Muscle layer of colon (tissue), 2 donors: ENCODE data around the gene PPP1R7.
"Not testable (repeated sequence)": the region's sequence is repeated elsewhere in the genome, so short reads cannot be mapped to it uniquely, and the experiment has no call there.

ENCODE experiments used
- H3K27ac ChIP-seq: one replicate; pipeline ENCODE4 v1.7.0; 2013; ENCODE audit warnings: low read depth, mild to moderate bottlenecking, low read length, moderate library complexity
- H3K27me3 ChIP-seq, 2 donors: one replicate each; pipeline ENCODE4 v1.7.0; 2013; ENCODE audit warnings: low read length in 2 of 2, mild to moderate bottlenecking in 2 of 2; ENCODE audit not compliant: insufficient read depth in 2 of 2, control insufficient read depth in 1 of 2
- H3K36me3 ChIP-seq: one replicate; pipeline ENCODE4 v1.7.0; 2013; ENCODE audit warnings: mild to moderate bottlenecking, low read length; ENCODE audit not compliant: insufficient read depth
- H3K4me1 ChIP-seq: one replicate; pipeline ENCODE4 v1.7.0; 2013; ENCODE audit warnings: mild to moderate bottlenecking, low read length; ENCODE audit not compliant: insufficient read depth
- H3K4me3 ChIP-seq, 2 donors: one replicate each; pipeline ENCODE4 v1.7.0; 2013; ENCODE audit warnings: low read length in 2 of 2, low read depth in 1 of 2, mild to moderate bottlenecking in 1 of 2, moderate library complexity in 1 of 2
- H3K9ac ChIP-seq: one replicate; pipeline ENCODE4 v1.7.0; 2013; ENCODE audit warnings: low read length
- H3K9me3 ChIP-seq: one replicate; pipeline ENCODE4 v1.7.0; 2013; ENCODE audit warnings: mild to moderate bottlenecking, low read length
- donor health status: abdominal sarcoma.
- donor health status: Adenocarcinoma of cecum.

The PPP1R7 gene

GRCh38 chr2:241191081-241191480 is 40.8 kb downstream of the PPP1R7 start:
- Histone ChIP-seq H3K9ac (no peak overlapping the region), H3K9me3 (no peaks in the 10 kb centered on the region), H3K27ac (no peak overlapping the region), H3K4me3 (no peak overlapping the region), H3K27me3 (no peaks in the 10 kb centered on the region), H3K4me1 (no peaks in the 10 kb centered on the region), H3K36me3 (no peaks in the 10 kb centered on the region)

GRCh38 chr2:241193271-241193670 is 43.0 kb downstream of the PPP1R7 start:
- Histone ChIP-seq H3K27ac (no peak overlapping the region), H3K4me1 (no peaks in the 10 kb centered on the region), H3K27me3 (no peaks in the 10 kb centered on the region), H3K4me3 (no peak overlapping the region), H3K9ac (no peak overlapping the region), H3K36me3 (no peaks in the 10 kb centered on the region), H3K9me3 (no peaks in the 10 kb centered on the region)

- Histone ChIP-seq H3K9me3 (no peaks in the 10 kb centered on the region), H3K27ac (no peak overlapping the region), H3K9ac (no peak overlapping the region), H3K36me3 (no peaks in the 10 kb centered on the region), H3K4me1 (no peaks in the 10 kb centered on the region), H3K4me3 (no peak overlapping the region), H3K27me3 (no peaks in the 10 kb centered on the region)
Measured at GRCh38 chr2:241194811-241195210, 44.5 kb downstream of the PPP1R7 start.

GRCh38 chr2:241195506-241196130 is 45.4 kb downstream of the PPP1R7 start:
- Histone ChIP-seq H3K27me3 (no peaks in the 10 kb centered on the region), H3K36me3 (no peaks in the 10 kb centered on the region), H3K4me3 (no peak overlapping the region), H3K4me1 (no peaks in the 10 kb centered on the region), H3K27ac (no peak overlapping the region), H3K9me3 (no peaks in the 10 kb centered on the region), H3K9ac (no peak overlapping the region)

- H3K9me3 ChIP-seq, H3K9ac ChIP-seq, H3K27ac ChIP-seq, H3K36me3 ChIP-seq, H3K4me3 ChIP-seq, H3K27me3 ChIP-seq, H3K4me1 ChIP-seq: not testable (repeated sequence)
Measured at GRCh38 chr2:241197246-241197645, 47.0 kb downstream of the PPP1R7 start.

GRCh38 chr2:241197947-241198346 is 47.7 kb downstream of the PPP1R7 start:
- Histone ChIP-seq H3K4me1 (no peaks in the 10 kb centered on the region), H3K4me3 (no peak overlapping the region), H3K9ac (no peak overlapping the region), H3K9me3 (no peaks in the 10 kb centered on the region), H3K27ac (no peak overlapping the region), H3K27me3 (no peaks in the 10 kb centered on the region), H3K36me3 (no peaks in the 10 kb centered on the region)

- no peak overlapping the region for H3K27ac ChIP-seq
- H3K9ac ChIP-seq = no peak overlapping the region
- no peaks in the 10 kb centered on the region for H3K27me3 ChIP-seq
Measured at GRCh38 chr2:241198381-241199279, 48.4 kb downstream of the PPP1R7 start.

GRCh38 chr2:241199286-241199685 is 49.0 kb downstream of the PPP1R7 start:
- H3K27ac ChIP-seq = no peak overlapping the region
- H3K36me3 ChIP-seq = no peaks in the 10 kb centered on the region
- H3K27me3 ChIP-seq = no peaks in the 10 kb centered on the region
- no peak overlapping the region for H3K9ac ChIP-seq
- H3K4me1 ChIP-seq = no peaks in the 10 kb centered on the region
- H3K9me3 ChIP-seq = no peaks in the 10 kb centered on the region
- no peak overlapping the region for H3K4me3 ChIP-seq

More at GRCh38 chr2:241198381-241199279, 48.4 kb downstream of the PPP1R7 start:
- no peaks in the 10 kb centered on the region for H3K4me1 ChIP-seq
- H3K9me3 ChIP-seq = no peaks in the 10 kb centered on the region
- no peak overlapping the region for H3K4me3 ChIP-seq
- H3K36me3 ChIP-seq = no peaks in the 10 kb centered on the region

- H3K27ac ChIP-seq = no peak overlapping the region
- no peak overlapping the region for H3K9ac ChIP-seq
- H3K4me1 ChIP-seq = no peaks in the 10 kb centered on the region
- H3K9me3 ChIP-seq = no peaks in the 10 kb centered on the region
- H3K27me3 ChIP-seq = no peaks in the 10 kb centered on the region
- H3K4me3 ChIP-seq = no peak overlapping the region
- H3K36me3 ChIP-seq = no peaks in the 10 kb centered on the region
Measured at GRCh38 chr2:241199897-241200821, 49.9 kb downstream of the PPP1R7 start.

- no peaks in the 10 kb centered on the region for H3K9me3 ChIP-seq
- no peaks in the 10 kb centered on the region for H3K4me1 ChIP-seq
- no peaks in the 10 kb centered on the region for H3K36me3 ChIP-seq
- no peak overlapping the region for H3K27ac ChIP-seq
- no peak overlapping the region for H3K4me3 ChIP-seq
- H3K9ac ChIP-seq = no peak overlapping the region
- no peaks in the 10 kb centered on the region for H3K27me3 ChIP-seq
Measured at GRCh38 chr2:241200822-241201395, 50.6 kb downstream of the PPP1R7 start.
